Measurements from ENCODE around the gene LRCH1. TPM values are rescaled to one million over a fixed set of nuclear protein-coding genes. Genes with fewer than 3 reads are reported as not detected.

Gene LRCH1, protein sequence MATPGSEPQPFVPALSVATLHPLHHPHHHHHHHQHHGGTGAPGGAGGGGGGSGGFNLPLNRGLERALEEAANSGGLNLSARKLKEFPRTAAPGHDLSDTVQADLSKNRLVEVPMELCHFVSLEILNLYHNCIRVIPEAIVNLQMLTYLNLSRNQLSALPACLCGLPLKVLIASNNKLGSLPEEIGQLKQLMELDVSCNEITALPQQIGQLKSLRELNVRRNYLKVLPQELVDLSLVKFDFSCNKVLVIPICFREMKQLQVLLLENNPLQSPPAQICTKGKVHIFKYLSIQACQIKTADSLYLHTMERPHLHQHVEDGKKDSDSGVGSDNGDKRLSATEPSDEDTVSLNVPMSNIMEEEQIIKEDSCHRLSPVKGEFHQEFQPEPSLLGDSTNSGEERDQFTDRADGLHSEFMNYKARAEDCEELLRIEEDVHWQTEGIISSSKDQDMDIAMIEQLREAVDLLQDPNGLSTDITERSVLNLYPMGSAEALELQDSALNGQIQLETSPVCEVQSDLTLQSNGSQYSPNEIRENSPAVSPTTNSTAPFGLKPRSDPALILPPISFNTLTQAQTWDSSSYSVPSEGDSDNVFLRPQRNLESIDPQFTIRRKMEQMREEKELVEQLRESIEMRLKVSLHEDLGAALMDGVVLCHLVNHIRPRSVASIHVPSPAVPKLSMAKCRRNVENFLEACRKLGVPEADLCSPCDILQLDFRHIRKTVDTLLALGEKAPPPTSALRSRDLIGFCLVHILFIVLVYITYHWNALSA
- total RNA-seq (2022; extraction: Qiagen RNA extraction): 6.9 to 11.8 TPM (median 9.3 TPM) in 5 replicates

DNA sequence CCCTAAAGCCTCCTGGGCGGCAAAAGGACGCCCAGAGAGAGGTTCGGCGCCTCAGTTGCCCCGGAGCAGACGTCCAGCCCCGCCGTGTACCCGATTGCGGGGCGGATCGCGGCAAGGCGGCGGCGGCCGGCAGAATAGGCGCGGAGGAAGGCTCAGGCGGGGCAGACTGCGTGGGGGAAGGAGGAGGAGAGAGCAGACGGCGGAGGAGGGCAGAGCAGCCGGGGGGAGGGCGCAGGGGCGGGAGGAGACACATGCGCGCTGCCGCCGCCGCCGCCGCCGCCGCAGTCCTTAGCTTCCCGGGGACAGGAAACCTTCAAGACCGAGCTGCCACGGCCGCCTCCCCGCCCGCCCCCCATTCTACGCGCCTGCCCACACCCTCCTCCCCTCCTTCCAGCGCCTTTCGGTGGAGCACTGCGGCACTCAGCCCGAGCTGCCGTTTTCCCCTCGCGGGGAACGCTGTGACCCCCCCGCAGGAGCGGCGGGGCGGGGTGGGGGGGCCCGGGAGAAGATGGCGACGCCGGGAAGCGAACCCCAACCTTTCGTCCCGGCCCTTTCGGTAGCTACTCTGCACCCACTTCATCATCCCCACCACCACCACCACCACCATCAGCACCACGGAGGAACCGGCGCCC is at the start of gene LRCH1:
Gene LRCH1, plus strand, starts transcription at position 282 of the 632 bp plus-strand sequence. Its CDS starts 227 bp downstream, at position 509.

DNA sequence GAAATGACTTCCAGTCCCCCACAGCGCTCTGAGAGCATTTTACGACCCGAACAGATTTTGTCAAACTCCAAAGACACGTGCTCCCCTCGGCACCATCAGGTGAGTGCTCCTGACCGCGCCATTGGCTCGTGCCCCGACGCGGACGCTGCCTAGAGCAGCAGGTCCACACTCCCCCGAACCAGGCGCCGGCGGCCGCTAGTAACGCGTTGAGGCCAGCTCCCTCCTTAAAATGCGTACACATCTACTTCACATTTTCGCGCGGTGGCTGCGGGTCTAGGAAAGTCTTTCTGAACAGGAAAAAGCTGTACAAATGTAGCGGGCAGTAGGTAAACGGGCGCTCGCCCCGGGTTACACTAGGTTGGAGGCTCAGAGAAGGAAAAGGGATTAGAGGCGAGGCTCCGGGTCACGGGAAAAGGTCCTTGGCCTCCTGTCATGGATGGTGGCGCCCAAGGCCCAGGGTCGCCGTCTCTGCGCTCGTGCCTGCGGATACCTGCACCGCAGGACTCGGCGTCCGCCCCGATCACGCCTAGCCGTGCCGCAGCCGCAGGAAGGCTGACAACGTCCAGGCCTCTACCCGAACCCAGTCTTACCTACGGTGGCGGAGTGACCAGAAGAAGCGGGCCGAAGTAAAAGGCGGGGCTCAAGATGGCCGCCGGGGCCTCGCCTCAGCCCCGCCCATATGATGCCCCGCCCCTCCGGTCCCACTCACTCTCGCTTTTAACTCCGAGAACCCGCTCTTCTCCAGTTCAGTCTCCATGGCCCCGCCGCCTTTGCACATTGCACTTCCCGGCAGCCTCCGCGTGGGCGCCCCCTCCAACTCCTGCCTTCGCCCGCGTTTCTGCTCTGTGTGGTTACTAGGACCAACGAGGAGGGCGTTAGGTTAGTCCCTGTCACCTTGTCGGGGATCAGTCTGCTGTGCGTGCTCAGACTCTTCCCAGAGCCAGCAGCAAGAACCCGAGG is 243.8 kb downstream of the LRCH1 start, which contains the start of gene ESD:
Gene ESD, minus strand, starts transcription at position 647 of the 960 bp plus-strand sequence. CDS start 5,748 bp downstream, outside the sequence.

Other genes starting within 250 kb of the LRCH1 start
- gene RUBCNL, start 165.9 kb upstream of the LRCH1 start, total RNA-seq (2022; extraction: Qiagen RNA extraction): 0.08 to 0.21 TPM (median 0.16 TPM) in 5 replicates
- gene ESD, start 244.0 kb downstream of the LRCH1 start, total RNA-seq (2022; extraction: Qiagen RNA extraction): 80.5 to 96.5 TPM (median 87.0 TPM) in 5 replicates